HG03025 (cell line): ENCODE data around the gene SP6.

ENCODE experiments used
- ATAC-seq: cut with Tn5 transposase; IDR thresholded peaks from one replicate; pipeline ENCODE4 v1.9.1; 2021; ENCODE audit warnings: mild to moderate bottlenecking, moderate library complexity; ENCODE audit not compliant: unreplicated experiment, low FRiP score

The SP6 gene

DNA sequence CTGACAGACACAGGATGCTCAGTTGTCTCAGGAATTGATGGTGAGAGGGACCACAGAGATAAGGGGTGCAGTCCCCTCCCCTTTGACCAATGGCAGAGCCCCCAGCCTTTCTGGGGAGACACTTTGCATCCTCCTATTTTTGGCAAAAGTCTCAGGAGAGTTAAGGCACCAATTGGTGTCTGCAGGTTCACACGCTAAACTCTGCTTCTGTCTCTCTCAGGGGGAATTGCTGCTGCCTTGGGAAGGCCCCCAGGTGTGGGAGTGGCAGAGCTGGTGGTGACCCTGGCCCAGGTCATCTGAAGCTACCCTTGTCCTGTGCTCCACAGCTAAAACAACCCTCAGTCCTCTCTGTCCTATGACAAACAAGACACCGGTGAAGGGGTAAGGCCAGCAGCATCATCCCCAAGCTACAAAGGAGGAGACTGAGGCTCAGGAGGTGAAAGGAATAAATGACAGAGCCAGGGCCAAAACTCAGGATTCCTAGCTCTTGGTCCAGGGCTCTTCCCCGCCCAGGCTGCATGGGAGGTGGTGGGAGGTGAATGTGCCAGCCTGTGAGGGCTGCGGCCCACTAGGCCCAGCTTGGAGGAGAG is 49.7 kb downstream of the SP6 start:
- no peak for ATAC-seq

DNA sequence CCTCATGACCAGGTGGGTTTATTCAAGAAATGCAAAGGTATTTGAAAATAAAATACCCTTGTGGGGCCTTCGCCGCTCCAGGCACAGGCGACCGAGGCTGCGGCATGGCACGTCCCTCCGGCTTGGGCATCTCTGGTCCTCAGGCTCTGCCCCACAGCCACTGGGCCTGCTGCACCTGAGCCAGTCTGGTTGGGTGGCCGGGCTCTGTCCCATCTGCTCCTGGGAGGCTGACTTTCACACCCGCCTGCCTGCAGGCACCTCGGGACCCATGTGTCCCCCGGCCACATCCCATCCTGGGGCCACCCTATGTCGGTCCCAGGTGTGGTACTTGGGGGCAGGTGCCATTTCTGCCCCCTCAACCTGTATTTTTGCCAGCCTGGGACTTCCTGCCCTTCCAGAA is 50.3 kb downstream of the SP6 start:
- no peak for ATAC-seq

DNA sequence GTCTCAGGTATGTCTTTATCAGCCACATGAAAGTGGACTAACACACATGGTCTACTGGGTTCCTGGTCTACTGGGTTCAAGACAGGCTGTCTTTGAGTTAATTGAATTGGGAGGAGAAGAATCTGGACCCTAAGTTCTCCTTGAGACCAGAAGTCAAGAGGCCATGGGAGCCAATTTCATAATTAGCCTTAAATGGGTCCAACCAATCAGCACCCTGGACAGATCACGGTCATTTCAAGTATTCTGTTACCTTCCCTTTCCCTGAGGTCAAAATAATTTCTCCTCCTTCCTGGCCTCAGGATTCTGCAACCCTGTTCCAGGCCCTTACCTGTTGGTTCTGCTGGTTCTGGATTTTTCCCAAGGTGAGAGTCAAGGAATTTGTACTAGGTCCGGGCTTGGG is 53.2 kb downstream of the SP6 start:
- ATAC-seq: no peak
